ENCODE measurements around the gene NPAS1. TPM values are rescaled to one million over a fixed set of nuclear protein-coding genes. Genes with fewer than 3 reads are reported as not detected.

NPAS1 gene
- total RNA-seq, 2 experiments from 2014 or later, result 1.1 to 2.1 TPM

- POLR2A ChIA-PET, result no interaction called here
- Histone ChIP-seq H3K27ac (ENCODE audit: low read depth in 1 of 2, low read length in 2 of 2) (no peak overlapping the region), H3K4me3 (ENCODE audit: low read length) (no peak overlapping the region), H3K4me1 (ENCODE audit: insufficient read depth, low read length) (peaks cover 9% of the 10 kb centered on the region), H3K9me3 (ENCODE audit: control insufficient read depth in 1 of 2, insufficient read depth in 1 of 2, low read length in 2 of 2) (no peaks in the 10 kb centered on the region), H3K27me3 (ENCODE audit: control insufficient read depth in 1 of 2, insufficient read depth in 2 of 2, low read length in 2 of 2) (no peaks in the 10 kb centered on the region), H3K36me3 (ENCODE audit: insufficient read depth, low read length) (peaks cover 4% of the 10 kb centered on the region)
- no peaks in the 10 kb centered on the region for H3K9me3 Mint-ChIP-seq
- ATAC-seq (ENCODE audit: poor library complexity) (no peak), DNase-seq (no peak)
- no peaks in the 10 kb centered on the region for H3K36me3 Mint-ChIP-seq (ENCODE audit: low read depth)
- H3K4me3 Mint-ChIP-seq, result no peak overlapping the region
- no peak overlapping the region for H3K27ac Mint-ChIP-seq
- peaks cover 2% of the 10 kb centered on the region for H3K27me3 Mint-ChIP-seq
- TF ChIP-seq, protein P1, sequence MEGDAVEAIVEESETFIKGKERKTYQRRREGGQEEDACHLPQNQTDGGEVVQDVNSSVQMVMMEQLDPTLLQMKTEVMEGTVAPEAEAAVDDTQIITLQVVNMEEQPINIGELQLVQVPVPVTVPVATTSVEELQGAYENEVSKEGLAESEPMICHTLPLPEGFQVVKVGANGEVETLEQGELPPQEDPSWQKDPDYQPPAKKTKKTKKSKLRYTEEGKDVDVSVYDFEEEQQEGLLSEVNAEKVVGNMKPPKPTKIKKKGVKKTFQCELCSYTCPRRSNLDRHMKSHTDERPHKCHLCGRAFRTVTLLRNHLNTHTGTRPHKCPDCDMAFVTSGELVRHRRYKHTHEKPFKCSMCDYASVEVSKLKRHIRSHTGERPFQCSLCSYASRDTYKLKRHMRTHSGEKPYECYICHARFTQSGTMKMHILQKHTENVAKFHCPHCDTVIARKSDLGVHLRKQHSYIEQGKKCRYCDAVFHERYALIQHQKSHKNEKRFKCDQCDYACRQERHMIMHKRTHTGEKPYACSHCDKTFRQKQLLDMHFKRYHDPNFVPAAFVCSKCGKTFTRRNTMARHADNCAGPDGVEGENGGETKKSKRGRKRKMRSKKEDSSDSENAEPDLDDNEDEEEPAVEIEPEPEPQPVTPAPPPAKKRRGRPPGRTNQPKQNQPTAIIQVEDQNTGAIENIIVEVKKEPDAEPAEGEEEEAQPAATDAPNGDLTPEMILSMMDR (IDR thresholded peaks at IDR 0.05), result no peak
- intact Hi-C loops (cut with DNase I, micrococcal nuclease), result no loop called here
- CTCF ChIA-PET, result no interaction called here
- H3K4me1 Mint-ChIP-seq (ENCODE audit: low read depth), result peaks cover 6% of the 10 kb centered on the region
Observed at GRCh38 chr19:47040869-47041268, 21.2 kb downstream of the NPAS1 start.

DNA sequence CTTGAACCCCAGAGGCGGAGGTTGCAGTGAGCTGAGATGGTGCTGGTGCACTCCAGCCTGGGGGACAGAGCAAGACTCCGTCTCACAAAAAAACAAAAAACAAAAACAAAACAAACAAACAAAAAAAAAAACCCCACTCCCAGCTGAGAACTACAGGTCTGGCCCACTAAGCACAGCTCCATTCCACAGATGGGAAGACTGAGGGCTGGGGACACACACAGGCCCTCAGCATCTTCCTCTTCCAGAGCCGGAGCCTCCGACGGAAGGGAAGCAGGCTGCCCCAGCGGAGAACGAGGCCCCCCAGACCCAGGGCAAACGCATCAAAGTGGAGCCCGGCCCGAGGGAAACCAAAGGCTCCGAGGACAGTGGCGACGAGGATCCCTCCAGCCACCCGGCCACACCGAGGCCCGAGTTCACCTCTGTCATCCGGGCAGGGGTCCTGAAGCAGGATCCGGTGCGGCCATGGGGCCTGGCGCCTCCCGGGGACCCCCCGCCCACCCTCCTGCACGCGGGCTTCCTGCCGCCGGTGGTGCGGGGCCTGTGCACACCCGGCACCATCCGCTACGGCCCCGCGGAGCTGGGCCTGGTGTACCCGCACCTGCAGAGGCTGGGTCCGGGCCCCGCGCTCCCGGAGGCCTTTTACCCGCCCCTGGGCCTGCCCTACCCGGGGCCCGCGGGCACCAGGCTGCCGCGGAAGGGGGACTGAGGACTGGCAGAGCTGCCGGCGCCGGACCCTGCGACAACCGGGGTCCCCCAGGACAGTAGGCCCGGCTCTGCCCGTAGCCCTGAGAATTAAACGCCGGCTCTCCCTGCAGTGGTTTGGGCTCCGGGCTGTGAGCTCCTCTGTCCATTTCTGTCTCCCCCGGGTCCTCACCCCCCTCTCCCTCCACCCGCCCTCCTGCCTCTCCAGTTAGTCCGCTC lies 25.6 kb downstream of the NPAS1 start:
- Mint-ChIP-seq H3K4me3 (no peak overlapping the region), H3K27ac (no peak overlapping the region), H3K9me3 (no peaks in the 10 kb centered on the region), H3K4me1 (ENCODE audit: low read depth) (peaks cover 10% of the 10 kb centered on the region), H3K36me3 (ENCODE audit: low read depth) (peaks cover 10% of the 10 kb centered on the region), H3K27me3 (no peaks in the 10 kb centered on the region)
- DNase-seq, result no peak
- TF ChIP-seq, protein P1 (IDR thresholded peaks at IDR 0.05), result no peak
- Histone ChIP-seq H3K36me3 (ENCODE audit: insufficient read depth, low read length) (peaks cover 4% of the 10 kb centered on the region), H3K4me1 (ENCODE audit: insufficient read depth, low read length) (peaks cover 16% of the 10 kb centered on the region), H3K27me3 (ENCODE audit: control insufficient read depth in 1 of 2, insufficient read depth in 2 of 2, low read length in 2 of 2) (no peaks in the 10 kb centered on the region), H3K9me3 (ENCODE audit: control insufficient read depth in 1 of 2, insufficient read depth in 1 of 2, low read length in 2 of 2) (no peaks in the 10 kb centered on the region), H3K4me3 (ENCODE audit: low read length) (no peak overlapping the region), H3K27ac (ENCODE audit: low read depth in 1 of 2, low read length in 2 of 2) (no peak overlapping the region)
- intact Hi-C loops (cut with DNase I, micrococcal nuclease), result loop anchor here in 1 of 2 experiments (5.0 kb wide), 1 partner anchor 258 kb away; the partner anchor contains the start of gene SLC1A5
- CTCF ChIA-PET, result no interaction called here
- POLR2A ChIA-PET, result no interaction called here
- no peak for ATAC-seq (ENCODE audit: poor library complexity)

DNA sequence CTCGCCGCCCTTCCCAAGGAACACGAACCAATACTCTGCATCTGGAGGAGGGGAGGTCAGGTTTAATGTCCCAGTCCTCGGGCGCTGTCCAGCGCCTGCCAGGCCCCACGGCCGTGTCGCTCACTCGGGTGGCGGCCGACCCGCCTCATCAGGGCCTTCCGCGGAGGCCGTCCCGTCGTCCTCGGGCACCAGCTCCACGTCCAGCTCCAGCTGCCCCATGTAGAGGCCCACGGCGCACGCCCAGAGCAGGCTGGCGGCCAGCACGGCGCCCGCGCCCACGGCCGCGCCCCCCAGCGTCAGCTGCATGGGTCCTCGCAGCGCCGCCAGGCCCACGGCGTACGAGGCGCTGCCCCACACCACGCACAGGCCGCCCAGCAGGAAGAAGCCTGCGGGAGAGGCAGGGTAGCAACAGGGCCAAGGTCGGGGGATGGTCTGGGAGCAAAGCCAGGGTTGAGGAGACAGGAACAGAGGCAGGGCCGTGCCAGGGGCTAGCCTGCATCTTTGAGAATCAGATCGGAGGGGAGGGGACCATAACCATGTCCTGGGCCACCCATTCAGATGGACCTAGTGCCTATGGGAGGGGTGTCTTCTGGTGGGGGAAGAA lies 26.3 kb downstream of the NPAS1 start:
- Mint-ChIP-seq H3K27ac (no peak overlapping the region), H3K9me3 (no peaks in the 10 kb centered on the region)
- CTCF ChIA-PET, result no interaction called here

More for the DNA sequence above, 26.3 kb downstream of the NPAS1 start:
- H3K36me3 Mint-ChIP-seq (ENCODE audit: low read depth), result peaks cover 10% of the 10 kb centered on the region
- no peaks in the 10 kb centered on the region for H3K9me3 ChIP-seq (ENCODE audit: control insufficient read depth in 1 of 2, insufficient read depth in 1 of 2, low read length in 2 of 2)
- no peaks in the 10 kb centered on the region for H3K27me3 ChIP-seq (ENCODE audit: control insufficient read depth in 1 of 2, insufficient read depth in 2 of 2, low read length in 2 of 2)
- no peak overlapping the region for H3K4me3 ChIP-seq (ENCODE audit: low read length)
- ATAC-seq (ENCODE audit: poor library complexity) (no peak), DNase-seq (no peak)
- peaks cover 16% of the 10 kb centered on the region for H3K4me1 ChIP-seq (ENCODE audit: insufficient read depth, low read length)
- H3K4me3 Mint-ChIP-seq, result peak overlapping the region; percentile 38
- TF ChIP-seq, protein P1 (IDR thresholded peaks at IDR 0.05), result no peak
- intact Hi-C loops (cut with DNase I, micrococcal nuclease), result loop anchor here in 1 of 2 experiments (5.0 kb wide), 1 partner anchor 259 kb away; the partner anchor contains the start of gene SLC1A5
- peaks cover 4% of the 10 kb centered on the region for H3K36me3 ChIP-seq (ENCODE audit: insufficient read depth, low read length)
- H3K27me3 Mint-ChIP-seq, result no peaks in the 10 kb centered on the region
- H3K4me1 Mint-ChIP-seq (ENCODE audit: low read depth), result peaks cover 10% of the 10 kb centered on the region
- POLR2A ChIA-PET, result no interaction called here
- H3K27ac ChIP-seq (ENCODE audit: low read depth in 1 of 2, low read length in 2 of 2), result no peak overlapping the region

Measured in CD4-positive, alpha-beta T cell (primary cell).